Measurements from ENCODE around the gene NADSYN1.
A peak's percentile ranks its signal among the peaks of the same experiment; 100 is the strongest.
"Not testable (repeated sequence)": the region's sequence is repeated elsewhere in the genome, so short reads cannot be mapped to it uniquely, and the experiment has no call there.

Gene NADSYN1

DNA sequence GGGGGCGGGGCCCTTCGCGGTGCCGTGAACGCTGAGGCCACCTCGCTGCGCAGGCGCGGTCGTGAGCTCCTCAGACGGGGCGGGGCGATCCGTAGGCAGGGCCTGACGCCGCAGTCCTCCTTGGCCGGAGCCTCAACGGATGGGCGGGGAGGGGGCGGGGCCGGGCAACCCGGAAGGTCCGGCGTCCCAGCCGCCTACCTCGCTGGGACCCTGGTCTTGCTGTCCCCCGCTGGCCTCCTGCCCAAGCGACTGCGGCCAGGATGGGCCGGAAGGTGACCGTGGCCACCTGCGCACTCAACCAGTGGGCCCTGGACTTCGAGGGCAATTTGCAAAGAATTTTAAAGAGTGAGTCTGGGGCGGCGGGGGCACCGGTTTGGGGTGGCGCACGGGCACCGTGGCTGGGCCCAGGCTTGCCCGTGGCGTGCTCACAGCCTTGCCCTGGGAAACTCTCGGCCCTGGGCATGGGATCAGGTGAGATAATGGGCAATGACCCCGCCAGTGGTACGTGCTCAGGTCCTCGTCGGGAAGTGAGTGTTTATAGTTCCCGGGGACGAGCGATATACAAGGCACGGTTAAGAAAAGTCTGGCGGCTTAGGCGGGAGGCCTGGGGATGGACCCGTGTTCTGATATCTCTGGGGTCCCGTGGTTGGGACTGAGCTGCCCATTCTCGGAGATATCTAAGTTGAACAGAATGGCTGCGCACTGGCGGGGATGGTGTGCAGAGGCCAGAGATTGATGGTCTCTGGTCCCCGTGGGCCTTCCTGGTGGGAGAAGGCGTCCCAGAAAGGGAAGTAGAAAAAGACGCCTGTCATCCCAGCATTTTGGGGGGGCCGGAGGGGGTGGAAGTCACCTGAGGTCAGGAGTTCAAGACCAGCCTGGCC is at the start of gene NADSYN1:
NADSYN1 (plus strand) TSS at position 167 of the 881 bp plus-strand sequence; CDS start at position 261, 94 bp downstream.
- DNase-seq (ENCODE audit: low read depth) = peak; percentile 89

DNA sequence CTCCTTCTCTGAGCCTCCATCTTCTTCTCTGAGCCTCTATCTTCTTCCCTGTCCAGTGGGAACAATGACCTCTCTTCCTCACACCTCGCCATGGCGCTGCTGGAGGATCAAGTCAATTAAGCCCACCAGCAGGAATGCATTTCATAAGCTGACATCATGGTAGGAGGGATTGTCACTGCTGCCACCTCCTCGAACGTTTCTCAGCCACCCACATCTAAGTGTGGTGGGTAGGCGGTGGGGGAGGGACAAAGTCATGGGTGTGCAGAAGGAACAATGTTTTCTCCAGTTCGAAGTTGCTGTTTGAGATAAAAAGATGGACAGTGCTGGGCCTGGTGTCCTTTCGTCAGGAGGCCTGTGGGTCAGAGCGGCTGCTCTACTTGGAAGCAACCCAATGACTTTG is 48.8 kb upstream of the NADSYN1 start:
- no peak for DNase-seq (ENCODE audit: low read depth)

DNA sequence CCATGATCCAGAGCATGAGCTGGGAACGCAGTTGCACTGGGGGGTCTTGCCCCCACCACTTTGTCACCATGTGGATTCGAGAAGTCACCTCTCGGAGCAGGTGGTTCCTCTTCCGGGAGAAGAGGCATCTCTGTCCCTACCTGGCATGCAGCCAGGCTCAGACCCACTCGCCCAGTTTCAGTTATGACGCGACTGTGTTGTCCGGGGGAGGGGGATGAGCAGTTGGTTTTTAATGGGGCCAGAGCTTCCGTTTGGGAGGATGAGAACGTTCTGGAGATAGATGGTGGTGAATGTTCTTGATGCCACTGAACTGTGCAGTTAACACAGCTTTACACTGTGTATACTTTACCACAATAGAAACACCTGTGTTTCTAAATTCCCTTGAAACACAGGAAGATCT is 46.3 kb upstream of the NADSYN1 start:
- no peak for DNase-seq (ENCODE audit: low read depth)

DNA sequence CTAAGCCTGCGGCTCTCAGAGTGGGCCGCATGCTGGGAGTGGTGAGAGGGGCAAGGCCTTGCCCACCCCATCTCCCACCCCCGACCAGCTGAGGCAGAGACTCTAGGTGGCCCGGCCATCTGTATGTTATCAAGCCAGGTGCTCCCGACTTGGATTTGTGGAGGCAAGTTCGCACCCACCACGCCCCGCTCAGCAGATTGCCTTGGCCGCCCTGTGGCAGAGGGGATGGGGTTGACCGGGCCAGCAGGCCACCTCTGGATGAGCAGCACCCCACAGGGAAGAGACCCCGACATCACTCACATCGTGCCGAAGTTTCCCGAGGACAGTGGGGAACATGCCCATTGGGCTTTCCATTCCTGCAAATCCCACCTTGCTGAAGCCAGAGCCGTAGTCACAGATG is 45.6 kb upstream of the NADSYN1 start:
- no peak for DNase-seq (ENCODE audit: low read depth)

DNA sequence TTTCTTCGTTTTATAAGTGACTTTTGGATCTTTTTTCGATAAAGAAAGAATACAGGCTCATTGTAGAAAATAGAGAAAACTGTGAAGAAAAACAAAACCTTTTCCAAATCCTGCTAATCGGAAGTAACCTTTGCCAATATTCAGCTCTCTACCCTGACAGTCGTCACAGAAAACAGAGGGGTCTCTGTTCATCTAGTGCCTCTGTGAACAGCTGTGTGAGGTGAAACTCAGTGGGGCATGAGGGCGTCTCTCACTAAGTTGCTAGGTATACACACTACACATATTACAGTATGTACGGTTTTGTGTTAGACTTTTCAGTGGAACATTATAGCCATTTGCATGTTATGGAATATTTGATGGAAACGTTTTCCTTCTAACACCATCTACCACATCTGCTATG is 44.2 kb upstream of the NADSYN1 start:
- DNase-seq (ENCODE audit: low read depth) = no peak

DNA sequence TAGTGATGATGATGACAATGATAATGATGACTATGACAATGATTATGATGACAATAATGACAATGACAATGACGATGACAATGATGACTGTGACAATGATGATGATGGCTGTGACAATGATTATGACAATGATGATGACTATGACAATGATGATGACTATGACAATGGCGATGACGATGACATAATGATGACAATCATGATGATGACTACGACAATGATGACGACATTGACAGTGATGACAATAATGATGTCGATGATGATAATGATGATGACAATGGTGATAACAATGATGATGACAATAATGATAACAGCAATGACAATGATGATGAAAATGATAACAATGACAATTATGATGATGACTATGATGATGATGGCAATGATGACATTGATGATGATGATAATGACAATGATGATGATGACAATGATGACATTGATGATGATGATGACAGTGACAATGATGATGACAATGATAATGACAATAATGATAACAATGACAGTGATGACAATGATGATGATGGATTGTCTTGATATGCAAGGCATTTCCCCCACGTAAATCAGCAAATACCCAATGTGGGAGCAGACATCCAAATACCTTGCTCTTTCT is 42.5 kb upstream of the NADSYN1 start:
- DNase-seq (ENCODE audit: low read depth) = no peak

DNA sequence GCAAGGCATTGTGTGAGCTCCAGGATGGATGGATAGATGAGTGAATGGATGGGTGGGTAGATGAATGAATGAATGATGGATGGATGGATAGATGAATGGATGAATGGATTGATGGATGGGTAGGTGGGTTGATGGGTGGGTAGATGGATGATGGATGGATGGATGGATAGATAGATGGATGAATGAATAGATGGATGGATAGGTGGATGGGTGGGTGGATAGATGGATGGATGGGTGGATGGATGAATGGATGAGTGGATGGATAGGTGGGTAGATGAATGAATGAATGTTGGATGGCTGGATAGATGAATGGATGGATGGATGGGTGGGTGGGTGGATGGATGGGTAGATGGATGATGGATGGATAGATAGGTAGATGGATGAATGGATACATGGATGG is 38.4 kb upstream of the NADSYN1 start:
- DNase-seq (ENCODE audit: low read depth) = no peak

DNA sequence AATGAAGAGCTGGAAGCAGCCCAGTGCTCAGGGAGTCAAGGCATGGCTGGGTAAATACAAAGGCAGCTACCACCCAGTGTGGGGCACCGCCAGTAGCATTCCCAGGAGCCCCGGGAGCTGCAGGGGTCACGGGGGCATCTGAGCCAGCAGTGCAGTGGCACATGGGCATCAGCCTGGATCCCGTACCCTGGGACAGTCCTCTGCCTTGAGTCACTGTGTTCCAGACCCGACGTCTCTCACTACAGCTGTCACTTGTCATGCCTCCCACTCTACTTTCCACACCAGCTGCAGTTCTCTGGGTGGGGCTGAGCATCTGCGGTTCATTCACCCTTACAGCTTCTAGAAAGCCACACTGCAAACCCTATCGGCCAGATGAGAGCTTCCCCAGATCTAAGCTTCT is 34.4 kb upstream of the NADSYN1 start:
- no peak for DNase-seq (ENCODE audit: low read depth)

DNA sequence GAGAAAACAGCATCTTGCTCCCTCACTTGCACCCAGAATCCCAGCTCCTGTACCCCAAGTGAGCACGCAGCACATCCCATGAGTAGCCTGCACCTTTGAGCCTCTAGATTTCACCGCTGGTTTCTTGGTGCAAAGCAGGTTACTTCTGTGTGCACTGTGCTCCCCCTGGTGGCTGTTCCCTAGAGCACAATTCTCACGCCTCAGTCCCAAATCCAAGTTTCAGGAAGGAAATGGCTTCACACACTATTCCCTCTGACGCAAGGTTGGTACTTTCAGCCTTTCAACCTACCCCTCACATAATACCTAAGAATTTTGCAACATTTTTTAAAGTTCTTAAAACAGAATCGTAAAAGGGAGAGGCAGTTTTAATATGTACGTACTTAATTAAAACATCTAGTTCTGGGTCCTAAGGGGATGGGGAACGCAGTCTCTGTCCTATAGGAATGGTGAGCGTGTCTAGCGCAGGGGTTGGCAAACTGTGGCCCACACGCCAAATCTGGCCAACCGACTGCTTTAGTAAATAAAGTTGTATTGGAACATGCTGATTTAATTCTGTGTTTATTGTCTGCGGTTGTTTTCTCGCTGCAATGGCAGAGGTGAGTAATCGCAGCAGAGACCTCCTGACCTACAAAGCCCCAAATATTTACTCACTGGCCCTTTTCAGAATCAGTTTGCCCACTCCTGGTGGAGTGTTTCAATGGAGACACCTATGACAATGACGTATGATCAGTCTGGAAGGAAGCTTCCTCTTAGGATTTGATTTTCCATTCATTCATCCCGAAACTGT is 32.4 kb upstream of the NADSYN1 start:
- no peak for DNase-seq (ENCODE audit: low read depth)

DNA sequence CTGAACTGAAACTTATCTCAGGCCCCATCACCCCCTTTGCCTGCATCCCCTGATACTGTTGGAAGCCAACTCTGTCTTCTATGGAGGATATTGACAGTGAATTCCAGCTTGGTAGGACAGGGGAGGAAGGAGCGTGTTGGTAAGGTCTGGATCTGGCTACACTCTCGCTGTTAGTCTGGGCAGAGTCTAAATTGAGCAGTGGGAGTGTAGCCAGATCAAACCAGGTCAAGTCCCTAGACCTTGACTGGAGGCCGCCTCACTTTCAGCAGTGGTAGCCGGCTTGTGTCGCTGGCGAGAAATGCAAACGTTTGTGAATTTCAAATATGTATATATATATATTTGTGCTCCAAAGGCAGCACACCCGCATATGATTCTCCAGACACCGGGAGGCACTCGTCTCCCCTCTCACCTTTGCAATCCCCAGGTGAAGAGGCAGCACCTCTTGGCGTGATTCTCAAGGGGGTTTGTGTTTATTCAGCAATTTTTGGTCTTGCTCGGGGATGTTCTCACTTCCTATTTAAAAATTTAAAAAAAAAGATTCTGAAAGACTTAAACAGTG is 31.5 kb upstream of the NADSYN1 start:
- no peak for DNase-seq (ENCODE audit: low read depth)

DNA sequence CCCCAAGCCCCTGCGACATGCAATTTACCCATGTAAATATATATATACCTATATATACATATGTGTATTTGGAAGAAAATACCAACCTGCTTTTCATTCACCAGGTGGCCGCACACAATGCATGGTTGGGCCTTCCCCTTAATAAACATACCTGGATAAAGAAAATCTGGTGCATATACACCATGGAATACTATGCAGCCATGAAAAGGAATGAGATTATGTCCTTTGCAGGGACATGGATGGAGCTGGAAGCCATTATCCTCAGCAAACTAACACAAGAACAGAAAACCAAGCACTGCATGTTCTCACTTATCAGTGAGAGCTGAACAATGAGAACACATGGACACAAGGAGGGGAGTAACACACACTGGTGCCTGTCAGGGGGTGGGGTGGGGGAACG is 30.7 kb upstream of the NADSYN1 start:
- not testable (repeated sequence) for DNase-seq (ENCODE audit: low read depth)

DNA sequence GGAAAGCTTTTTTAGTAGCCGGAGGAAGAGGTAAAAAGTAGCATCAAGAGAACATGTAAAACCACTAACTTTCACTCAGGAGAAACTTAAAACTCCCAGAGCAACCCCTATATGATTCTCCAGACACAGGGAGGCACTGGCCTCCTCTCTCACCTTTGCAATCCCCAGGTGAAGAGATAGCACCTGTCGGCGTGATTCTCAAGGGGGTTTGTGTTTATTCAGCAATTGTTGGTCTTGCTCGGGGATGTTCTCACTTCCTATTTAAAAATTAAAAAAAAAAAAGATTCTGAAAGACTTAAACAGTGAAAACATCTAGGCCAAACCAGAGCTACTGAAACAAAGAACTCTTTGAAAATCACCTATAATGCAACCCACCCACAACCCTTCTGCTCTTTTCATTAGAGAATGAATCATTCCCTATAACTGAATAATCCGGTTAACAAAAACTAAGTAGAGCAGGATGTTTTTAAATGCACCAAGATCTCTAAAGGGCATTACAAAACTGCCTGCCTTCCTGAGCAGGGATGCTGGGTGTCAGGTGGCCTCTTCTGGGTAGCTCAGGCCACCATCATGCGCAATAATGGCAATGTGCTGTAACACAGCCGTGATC is 29.7 kb upstream of the NADSYN1 start:
- DNase-seq (ENCODE audit: low read depth) = no peak

DNA sequence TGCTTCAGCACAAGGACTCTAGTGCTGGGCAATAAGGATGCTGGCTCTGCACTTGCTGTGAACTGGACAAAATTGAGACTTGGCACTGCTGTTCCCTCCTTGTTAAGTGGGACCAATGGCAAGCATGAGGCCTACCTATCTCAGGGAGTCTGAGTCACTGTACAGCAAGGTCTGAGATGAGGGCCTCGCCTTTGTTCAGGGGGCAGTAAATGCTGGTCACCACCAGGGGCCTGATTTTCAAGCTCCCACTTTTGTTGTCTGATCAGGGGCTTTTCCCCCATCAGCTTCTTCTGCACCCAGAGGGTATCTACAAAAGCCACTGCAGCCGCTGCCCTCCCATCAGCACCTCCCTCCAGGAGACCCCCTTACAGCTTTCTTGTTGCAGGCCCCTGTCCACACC is 27.6 kb upstream of the NADSYN1 start:
- DNase-seq (ENCODE audit: low read depth) = no peak

DNA sequence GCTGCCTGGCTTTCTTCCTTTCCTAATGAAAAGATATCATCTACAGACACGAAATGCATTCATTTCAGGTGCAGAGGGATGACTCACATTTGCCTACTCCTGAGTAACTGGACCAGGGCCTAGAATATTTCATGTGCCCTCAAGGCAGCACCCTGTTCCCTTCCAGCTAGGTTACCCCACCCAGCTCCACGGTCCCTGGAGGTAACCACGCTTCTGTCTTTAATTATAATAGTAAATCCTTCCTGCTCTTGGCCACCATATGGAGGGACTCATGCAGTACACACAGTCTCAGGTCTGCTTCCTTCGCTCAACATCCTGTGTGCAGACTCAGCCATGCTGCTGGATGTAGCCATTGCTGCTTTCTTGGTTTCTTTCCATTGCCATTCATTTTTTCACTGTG is 27.1 kb upstream of the NADSYN1 start:
- no peak for DNase-seq (ENCODE audit: low read depth)

DNA sequence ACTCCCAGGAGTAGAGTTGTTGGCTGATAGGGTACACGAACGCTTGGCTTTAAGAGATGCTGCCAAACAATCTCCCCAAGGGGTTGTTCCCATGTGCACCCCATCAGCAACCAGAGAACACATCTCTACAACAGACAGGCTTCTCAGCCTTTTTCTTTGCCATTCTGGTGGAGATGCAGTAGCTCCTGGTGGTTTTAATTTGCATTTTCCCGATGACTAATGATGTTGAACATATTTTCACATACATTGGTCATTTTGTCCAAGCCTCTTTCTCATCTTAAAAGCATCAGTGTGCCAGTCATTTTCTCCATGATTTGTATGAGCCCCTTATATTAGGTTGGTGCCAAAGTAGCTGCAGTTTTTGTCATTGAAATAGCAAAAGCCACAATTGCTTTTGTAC is 26.6 kb upstream of the NADSYN1 start:
- DNase-seq (ENCODE audit: low read depth) = no peak

DNA sequence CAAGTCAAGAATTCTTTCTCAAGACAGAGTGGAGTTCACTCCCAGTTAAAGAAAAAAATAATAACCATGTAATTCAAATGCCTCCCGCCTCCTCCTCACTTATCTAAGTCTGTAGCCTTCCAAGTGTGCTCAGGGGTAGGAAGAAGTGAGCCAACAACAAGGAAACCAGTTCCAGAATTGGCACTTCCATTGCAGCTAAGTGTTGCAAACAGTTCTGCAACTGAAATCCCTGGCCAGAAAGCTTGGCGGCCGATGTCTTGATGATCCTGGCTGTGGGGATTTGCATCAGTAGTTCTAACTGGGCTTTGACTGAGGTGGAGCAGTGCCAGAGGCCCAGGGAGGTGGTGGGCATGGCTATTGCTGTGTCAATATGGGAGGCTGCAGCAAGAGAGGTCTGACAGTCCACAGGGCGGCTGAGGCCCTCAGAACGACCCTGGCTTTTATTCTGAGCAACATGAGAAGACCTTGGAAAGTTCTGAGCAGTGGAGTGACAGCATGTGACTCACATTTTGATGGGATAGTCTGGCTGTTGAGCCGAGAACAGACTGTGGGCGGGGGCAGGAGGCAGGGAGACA is 24.1 kb upstream of the NADSYN1 start:
- DNase-seq (ENCODE audit: low read depth) = no peak

DNA sequence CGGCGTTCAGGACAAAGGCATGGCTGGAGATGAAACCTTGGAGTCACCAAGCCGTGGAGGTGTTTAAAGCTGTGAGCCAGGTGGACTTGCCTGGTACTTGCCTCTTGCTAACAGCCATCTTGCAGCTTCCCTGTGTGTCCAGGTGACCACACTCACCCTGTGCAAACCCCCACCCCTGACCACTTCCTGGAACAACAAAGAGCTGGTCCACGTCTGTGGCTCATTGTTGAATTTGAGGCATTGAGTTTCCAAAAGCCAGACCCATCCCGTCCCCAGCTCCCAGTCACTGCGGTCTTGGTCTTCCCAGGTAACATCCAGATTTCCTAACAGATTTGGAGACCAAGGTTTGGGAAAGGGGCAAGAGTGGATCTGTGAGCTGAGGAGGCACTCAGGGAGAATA is 23.3 kb upstream of the NADSYN1 start:
- DNase-seq (ENCODE audit: low read depth) = no peak

DNA sequence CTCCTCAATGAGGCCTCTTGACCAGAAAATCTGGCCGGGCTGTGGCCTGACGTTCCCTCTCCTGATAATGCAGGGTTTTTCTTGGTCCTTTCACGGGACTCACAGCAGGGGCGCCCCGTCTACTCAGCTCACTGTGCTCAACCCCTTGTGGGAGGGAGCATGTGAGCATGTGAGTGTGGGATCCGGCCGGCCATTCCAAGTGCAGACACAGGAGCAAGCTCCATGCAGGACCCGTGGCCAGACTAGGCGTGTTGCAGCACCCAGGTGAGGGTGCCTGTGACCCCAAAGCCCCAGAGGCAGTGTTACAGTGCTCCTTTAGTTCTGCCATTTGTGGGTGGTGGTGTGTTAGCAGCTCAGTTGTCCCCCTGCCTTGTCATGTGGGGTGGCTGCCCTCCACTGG is 22.8 kb upstream of the NADSYN1 start:
- DNase-seq (ENCODE audit: low read depth) = no peak

DNA sequence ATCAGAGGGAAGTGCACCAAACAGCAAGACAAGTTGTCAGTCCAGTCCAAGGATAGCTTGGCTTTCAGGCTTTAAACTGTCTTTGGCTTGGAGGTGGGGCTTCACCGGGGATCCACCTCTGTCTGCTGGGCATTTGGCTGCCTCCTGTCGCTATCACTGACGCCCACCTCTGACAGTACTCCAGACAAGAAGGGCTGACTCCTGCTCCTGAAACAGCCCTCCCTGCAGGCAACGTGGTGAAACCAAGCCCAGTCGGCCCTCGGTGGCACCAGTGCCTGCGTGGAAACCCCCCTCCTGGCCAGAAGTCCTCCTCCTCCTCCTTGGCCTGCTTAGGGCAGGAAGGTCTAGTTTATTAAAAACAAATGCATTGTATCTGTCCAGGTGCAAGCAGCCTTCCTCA is 21.7 kb upstream of the NADSYN1 start:
- no peak for DNase-seq (ENCODE audit: low read depth)

DNA sequence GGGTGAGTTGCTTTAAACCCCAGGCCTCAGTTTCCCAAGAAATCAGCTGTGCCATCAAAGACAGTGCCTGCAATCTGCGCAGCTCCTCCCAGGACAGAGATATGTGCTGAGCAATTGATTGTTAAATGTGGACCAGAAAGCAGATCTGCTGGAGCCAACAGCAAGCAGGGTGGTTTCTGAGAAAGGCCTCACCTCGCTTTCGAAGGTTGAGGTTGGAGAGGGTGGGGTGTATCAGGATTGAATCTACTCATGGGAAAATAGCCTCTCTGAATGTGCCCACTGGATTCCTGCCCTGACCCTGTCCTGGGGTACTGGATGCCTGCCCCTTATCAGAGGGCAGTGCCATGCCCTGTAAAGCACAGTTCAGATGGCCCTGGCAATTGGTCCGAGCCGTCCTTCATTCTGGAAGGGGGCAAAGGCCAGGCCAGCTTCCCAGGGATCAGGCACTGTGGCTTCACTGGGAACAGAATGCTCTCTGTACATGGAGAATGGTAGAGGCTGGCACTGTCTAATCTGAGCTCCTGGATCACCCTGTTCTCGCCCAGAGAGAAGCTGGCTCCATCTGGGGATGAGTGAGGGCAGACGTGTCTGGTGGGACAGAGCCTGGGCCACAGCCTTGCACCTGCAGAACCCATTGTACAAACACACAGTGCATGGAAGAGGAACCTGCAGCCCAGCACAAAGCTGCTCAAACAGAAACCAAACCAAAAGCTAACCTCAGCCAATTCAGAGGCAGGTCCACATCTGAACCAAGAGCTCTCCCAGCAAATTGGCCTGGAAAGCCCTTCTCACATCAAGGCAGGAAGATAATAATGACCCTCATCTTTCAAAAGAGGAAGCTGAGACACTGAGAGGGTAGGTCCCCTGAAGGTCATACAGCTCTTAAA is 20.0 kb upstream of the NADSYN1 start:
- no peak for DNase-seq (ENCODE audit: low read depth)

Measured in stimulated activated CD8-positive, alpha-beta memory T cell treated with anti-CD3 and anti-CD28 coated beads, Interleukin-15, amount 100 ng/mL, for 1 hour (primary cell).